ENCODE data around the gene DUSP1.

- TF ChIP-seq POLR2A (IDR thresholded peaks at IDR 0.05) (no peak), CTCF (IDR thresholded peaks at IDR 0.05) (no peak)
Measured at GRCh38 chr5:172720655-172721054, 50.3 kb downstream of the DUSP1 start.

All from upper lobe of left lung (tissue), 4 donors.